Measurements from ENCODE around the gene DLGAP1.
"Not testable (repeated sequence)": the region's sequence is repeated elsewhere in the genome, so short reads cannot be mapped to it uniquely, and the experiment has no call there.

DLGAP1 gene

DNA sequence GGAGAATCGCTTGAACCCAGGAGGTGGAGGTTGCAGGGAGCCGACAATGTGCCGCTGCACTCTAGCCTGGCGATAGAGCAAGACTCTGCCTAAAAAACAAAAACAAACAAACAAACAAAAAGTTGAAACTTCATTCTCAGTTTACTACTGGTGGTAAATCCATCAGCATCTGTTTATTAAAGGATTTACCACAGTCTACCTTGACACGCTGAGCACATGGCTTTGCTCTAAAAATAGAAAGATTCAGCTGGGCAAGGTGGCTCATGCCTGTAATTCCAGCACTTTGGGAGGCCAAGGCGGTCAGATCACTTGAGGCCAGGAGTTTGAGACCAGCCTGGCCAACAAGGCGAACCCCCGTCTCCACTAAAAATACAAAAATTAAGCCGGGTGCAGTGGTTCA is 803.8 kb downstream of the DLGAP1 start:
- DNase-seq = no peak
- H3K27ac Mint-ChIP-seq = no peak overlapping the region
- H3K4me1 Mint-ChIP-seq = peaks cover 53% of the 10 kb centered on the region
- TF ChIP-seq, protein P1, sequence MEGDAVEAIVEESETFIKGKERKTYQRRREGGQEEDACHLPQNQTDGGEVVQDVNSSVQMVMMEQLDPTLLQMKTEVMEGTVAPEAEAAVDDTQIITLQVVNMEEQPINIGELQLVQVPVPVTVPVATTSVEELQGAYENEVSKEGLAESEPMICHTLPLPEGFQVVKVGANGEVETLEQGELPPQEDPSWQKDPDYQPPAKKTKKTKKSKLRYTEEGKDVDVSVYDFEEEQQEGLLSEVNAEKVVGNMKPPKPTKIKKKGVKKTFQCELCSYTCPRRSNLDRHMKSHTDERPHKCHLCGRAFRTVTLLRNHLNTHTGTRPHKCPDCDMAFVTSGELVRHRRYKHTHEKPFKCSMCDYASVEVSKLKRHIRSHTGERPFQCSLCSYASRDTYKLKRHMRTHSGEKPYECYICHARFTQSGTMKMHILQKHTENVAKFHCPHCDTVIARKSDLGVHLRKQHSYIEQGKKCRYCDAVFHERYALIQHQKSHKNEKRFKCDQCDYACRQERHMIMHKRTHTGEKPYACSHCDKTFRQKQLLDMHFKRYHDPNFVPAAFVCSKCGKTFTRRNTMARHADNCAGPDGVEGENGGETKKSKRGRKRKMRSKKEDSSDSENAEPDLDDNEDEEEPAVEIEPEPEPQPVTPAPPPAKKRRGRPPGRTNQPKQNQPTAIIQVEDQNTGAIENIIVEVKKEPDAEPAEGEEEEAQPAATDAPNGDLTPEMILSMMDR (IDR thresholded peaks at IDR 0.05) = no peak
- H3K9me3 Mint-ChIP-seq = no peaks in the 10 kb centered on the region
- no peaks in the 10 kb centered on the region for H3K27me3 Mint-ChIP-seq (ENCODE audit: low read depth, poor library complexity)
- H3K4me3 Mint-ChIP-seq = no peak overlapping the region
- no peaks in the 10 kb centered on the region for H3K36me3 Mint-ChIP-seq (ENCODE audit: low read depth)

DNA sequence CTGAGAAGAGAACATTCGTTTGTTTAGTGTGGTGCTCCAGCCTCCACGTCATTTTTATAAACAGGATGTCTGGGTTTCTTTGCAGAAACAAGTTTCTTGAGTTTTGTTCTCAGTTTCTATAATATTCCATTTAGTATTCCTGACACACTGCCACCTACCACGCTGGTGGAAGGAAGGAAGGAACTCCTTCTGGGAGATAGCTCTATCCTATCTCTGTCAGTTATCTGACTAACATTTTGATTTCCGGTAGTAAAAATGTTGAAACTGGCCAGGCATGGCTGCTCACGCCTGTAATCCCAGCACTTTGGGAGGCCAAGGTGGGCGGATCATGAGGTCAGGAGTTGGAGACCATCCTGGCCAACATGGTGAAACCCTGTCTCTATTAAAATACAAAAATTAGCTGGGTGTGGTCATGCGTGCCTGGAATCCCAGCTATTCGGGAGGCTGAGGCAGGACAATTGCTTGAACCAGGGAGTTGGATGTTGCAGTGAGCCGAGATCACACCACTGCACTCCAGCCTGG is 804.5 kb downstream of the DLGAP1 start:
- H3K9me3 Mint-ChIP-seq; DNase-seq; H3K36me3 Mint-ChIP-seq (ENCODE audit: low read depth); H3K4me3 Mint-ChIP-seq; H3K27me3 Mint-ChIP-seq (ENCODE audit: low read depth, poor library complexity): not testable (repeated sequence)
- Mint-ChIP-seq H3K4me1 (peaks cover 52% of the 10 kb centered on the region), H3K27ac (peak overlapping the region; percentile 74)

DNA sequence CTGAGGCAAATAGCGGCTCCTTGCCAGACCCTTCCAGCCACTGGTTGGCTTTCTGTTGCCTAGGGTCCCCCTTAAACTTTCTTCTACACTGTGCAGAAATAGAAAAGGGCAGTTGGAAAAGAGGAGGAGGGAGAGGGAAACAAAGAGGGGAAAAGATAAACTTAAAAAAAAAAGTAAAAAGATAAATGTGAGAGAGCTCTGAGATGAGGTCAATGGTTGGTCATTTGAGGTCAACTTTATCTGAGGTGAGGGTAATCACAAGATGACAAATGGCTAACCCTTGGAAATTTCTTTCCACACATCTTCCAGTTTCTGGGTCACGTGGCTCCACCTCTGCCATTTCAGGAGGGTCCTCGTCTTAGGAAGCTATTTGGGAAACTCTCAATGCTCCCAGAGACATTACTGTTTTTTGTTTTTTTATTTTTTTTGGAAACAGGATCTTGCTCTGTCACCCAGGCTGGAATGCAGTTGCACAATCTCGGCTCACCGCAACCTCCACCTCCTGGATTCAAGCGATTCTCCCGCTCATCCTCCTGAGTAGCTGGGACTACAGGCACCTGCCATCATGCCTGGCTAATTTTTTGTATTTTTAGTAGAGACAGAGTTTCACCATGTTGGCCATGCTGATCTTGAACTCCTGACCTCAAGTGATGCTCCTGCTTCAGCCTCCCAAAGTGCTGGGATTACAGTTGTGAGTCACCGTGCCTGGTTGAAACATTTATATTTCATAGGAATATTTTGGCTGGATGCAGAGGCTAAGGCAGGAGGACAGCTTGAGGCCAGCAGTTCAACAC is 805.3 kb downstream of the DLGAP1 start:
- DNase-seq = no peak
- H3K9me3 Mint-ChIP-seq = no peaks in the 10 kb centered on the region
- no peaks in the 10 kb centered on the region for H3K27me3 Mint-ChIP-seq (ENCODE audit: low read depth, poor library complexity)
- peak overlapping the region; percentile 93 for H3K27ac Mint-ChIP-seq
- no peak overlapping the region for H3K4me3 Mint-ChIP-seq
- TF ChIP-seq, protein P1 (IDR thresholded peaks at IDR 0.05) = no peak
- no peaks in the 10 kb centered on the region for H3K36me3 Mint-ChIP-seq (ENCODE audit: low read depth)
- H3K4me1 Mint-ChIP-seq = peaks cover 48% of the 10 kb centered on the region

DNA sequence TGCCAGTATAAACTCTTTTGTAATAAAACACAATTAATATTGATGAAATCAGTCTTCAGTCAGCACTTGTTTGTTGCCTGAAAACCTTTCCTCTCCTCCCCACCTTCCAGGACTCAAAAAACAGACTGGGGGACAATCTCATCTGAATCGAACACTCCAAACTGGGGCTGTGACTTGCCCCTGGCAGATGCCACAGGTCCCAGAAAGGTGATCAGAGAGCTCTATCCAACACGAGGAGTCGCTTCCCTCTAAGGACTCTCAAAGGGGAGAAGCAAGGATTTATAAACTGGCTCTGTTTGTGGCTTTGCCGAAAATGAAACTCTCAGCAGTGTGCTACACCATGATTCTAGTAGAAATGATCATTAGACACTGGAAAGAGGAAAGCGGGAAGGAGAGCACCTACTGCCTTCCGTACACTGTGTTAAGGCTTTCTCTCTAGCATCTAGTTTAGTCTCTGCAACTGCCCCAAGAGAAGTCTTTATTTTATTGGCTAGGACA is 805.9 kb downstream of the DLGAP1 start:
- H3K27me3 Mint-ChIP-seq (ENCODE audit: low read depth, poor library complexity) = no peaks in the 10 kb centered on the region
- no peak for DNase-seq
- H3K4me1 Mint-ChIP-seq = peaks cover 41% of the 10 kb centered on the region
- peak overlapping the region; percentile 93 for H3K27ac Mint-ChIP-seq
- H3K4me3 Mint-ChIP-seq = no peak overlapping the region
- TF ChIP-seq, protein P1 (IDR thresholded peaks at IDR 0.05) = no peak
- H3K9me3 Mint-ChIP-seq = no peaks in the 10 kb centered on the region
- no peaks in the 10 kb centered on the region for H3K36me3 Mint-ChIP-seq (ENCODE audit: low read depth)

DNA sequence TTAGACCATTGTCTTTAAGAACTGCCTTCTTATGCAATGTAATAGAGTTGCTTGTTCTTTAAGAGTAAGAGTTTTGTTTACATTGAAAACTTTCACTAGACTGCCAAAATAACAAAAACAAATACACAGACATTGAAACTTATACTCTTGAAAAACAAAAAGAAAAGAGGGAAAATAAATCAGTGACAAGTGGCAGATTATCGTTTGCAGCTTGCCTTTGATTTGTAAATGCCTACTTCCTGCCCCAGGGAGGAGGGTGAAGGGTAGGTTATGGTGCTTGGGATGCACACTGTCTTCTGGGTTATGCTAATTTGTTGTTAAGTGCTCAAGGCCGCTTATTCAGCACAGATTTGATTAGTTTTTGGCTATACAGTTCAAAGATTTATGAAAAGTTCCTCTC is 806.5 kb downstream of the DLGAP1 start:
- no peak overlapping the region for H3K4me3 Mint-ChIP-seq
- no peaks in the 10 kb centered on the region for H3K27me3 Mint-ChIP-seq (ENCODE audit: low read depth, poor library complexity)
- no peak overlapping the region for H3K27ac Mint-ChIP-seq
- TF ChIP-seq, protein P1 (IDR thresholded peaks at IDR 0.05) = no peak
- DNase-seq = no peak
- peaks cover 36% of the 10 kb centered on the region for H3K4me1 Mint-ChIP-seq
- H3K9me3 Mint-ChIP-seq = no peaks in the 10 kb centered on the region
- no peaks in the 10 kb centered on the region for H3K36me3 Mint-ChIP-seq (ENCODE audit: low read depth)

DNA sequence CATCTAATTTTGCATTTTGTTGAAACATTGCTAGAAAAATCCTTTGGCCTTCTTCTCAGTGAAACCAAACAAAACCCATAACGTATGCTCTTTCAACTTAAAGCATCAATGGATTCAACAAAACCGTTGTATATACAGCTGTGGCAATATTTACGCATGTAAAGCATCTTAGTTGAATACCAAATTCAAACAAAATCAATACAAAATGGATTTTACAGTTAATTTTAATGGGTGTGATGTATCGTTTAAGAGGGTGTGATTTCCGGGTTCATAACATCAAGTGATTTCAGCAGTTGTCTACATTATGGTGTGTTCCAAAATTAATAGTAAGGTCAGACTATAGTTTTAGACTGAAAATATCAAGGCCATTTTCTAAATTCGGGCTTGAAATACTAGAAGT is 806.9 kb downstream of the DLGAP1 start:
- no peaks in the 10 kb centered on the region for H3K9me3 Mint-ChIP-seq
- H3K27me3 Mint-ChIP-seq (ENCODE audit: low read depth, poor library complexity) = no peaks in the 10 kb centered on the region
- H3K36me3 Mint-ChIP-seq (ENCODE audit: low read depth) = no peaks in the 10 kb centered on the region
- H3K4me1 Mint-ChIP-seq = peaks cover 35% of the 10 kb centered on the region
- TF ChIP-seq, protein P1 (IDR thresholded peaks at IDR 0.05) = no peak
- no peak overlapping the region for H3K27ac Mint-ChIP-seq
- DNase-seq = no peak
- no peak overlapping the region for H3K4me3 Mint-ChIP-seq

Data from nephron progenitor cell (in vitro differentiated cells).